PFSK-1 (cell line): Measurements from ENCODE around the gene CACNA1S.

Source experiments
- FOXP2 ChIP-seq: optimal IDR thresholded peaks from 2 replicates; pipeline ENCODE3; 2011; ENCODE audit warnings: borderline replicate concordance, control low read depth, inconsistent platforms; ENCODE audit not compliant: insufficient read depth; ENCODE audit errors: extremely low read length, extremely low read depth
- POLR2AphosphoS5 ChIP-seq: IDR thresholded peaks from 2 replicates; pipeline ENCODE4 v1.6.1; 2012; ENCODE audit warnings: low read depth, mild to moderate bottlenecking, control low read depth, low read length, moderate library complexity
- SIN3A ChIP-seq: IDR thresholded peaks from 2 replicates; pipeline ENCODE4 v1.6.1; 2012; ENCODE audit warnings: mild to moderate bottlenecking, low read length, moderate library complexity, borderline replicate concordance; ENCODE audit not compliant: insufficient read depth
- TAF1 ChIP-seq: IDR thresholded peaks from 2 replicates; pipeline ENCODE4 v1.6.1; 2012; ENCODE audit warnings: low read length, control low read depth, borderline replicate concordance; ENCODE audit not compliant: insufficient read depth
- TF ChIP-seq, protein P1 (sequence below), 2 experiments: IDR thresholded peaks; 2 replicates each; pipeline versions ENCODE4 v1.6.1 to v1.8.0; 2011 to 2012; ENCODE audit warnings: low read depth in 2 of 2, low read length in 2 of 2, control low read depth in 1 of 2, inconsistent platforms in 1 of 2, mild to moderate bottlenecking in 1 of 2, moderate library complexity in 1 of 2; ENCODE audit not compliant: insufficient read depth in 1 of 2

CACNA1S gene

DNA sequence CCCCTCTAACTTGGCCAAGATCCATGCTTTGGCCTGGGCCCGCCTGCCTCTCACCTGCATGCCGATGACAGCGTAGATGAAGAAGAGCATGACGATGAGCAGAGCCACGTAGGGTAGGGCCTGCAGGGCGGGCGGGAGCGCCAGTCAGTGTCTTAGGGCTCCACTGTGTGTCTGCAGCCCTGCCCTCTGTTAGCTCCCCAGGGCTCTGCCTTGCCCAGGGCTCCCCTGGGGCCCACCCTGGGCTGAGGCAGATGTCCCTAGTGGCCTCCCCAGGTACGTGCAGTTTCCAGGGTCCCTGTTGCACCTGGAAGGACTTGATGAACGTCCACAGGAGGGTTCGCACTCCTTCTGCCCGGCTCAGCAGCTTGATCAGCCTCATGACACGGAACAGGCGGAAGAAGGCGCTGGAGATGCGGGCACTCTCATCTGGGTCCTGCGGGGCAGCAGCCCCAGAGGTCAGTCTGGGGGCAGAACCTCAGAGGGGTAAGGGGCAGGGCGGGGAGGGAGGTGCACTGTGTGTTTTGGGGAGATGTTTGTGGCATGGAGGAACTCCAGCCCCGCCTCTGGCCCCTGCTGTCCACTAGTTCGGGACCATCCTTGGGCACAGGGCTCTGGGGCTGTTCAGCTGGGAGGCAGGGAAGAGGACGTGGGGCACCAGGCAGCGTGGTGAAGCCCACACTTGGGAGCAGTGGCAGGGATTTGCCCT is 58.9 kb downstream of the CACNA1S start:
- TF ChIP-seq, protein P1, sequence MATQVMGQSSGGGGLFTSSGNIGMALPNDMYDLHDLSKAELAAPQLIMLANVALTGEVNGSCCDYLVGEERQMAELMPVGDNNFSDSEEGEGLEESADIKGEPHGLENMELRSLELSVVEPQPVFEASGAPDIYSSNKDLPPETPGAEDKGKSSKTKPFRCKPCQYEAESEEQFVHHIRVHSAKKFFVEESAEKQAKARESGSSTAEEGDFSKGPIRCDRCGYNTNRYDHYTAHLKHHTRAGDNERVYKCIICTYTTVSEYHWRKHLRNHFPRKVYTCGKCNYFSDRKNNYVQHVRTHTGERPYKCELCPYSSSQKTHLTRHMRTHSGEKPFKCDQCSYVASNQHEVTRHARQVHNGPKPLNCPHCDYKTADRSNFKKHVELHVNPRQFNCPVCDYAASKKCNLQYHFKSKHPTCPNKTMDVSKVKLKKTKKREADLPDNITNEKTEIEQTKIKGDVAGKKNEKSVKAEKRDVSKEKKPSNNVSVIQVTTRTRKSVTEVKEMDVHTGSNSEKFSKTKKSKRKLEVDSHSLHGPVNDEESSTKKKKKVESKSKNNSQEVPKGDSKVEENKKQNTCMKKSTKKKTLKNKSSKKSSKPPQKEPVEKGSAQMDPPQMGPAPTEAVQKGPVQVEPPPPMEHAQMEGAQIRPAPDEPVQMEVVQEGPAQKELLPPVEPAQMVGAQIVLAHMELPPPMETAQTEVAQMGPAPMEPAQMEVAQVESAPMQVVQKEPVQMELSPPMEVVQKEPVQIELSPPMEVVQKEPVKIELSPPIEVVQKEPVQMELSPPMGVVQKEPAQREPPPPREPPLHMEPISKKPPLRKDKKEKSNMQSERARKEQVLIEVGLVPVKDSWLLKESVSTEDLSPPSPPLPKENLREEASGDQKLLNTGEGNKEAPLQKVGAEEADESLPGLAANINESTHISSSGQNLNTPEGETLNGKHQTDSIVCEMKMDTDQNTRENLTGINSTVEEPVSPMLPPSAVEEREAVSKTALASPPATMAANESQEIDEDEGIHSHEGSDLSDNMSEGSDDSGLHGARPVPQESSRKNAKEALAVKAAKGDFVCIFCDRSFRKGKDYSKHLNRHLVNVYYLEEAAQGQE (IDR thresholded peaks at IDR 0.05; ENCODE audit: insufficient read depth in 1 of 2, low read depth in 2 of 2, low read length in 2 of 2), result no peak

DNA sequence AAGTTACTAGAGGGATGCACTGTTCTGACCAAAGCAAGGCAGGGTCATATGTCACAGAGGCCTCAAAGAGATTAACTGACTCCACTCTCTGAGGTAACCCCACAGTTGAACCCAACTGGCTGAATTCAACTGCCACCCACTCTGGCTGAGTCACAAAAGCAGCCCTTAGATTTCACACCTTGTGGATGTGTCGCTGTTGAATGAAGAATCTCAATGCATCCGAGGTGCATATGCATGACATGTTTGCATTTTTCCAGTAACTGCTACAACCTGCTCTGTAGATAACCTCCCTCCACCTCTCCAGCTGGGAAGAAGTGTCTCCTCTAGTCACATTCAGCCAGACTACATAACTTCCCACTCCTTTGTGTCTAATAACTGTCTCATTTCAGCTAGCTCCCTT is 60.8 kb downstream of the CACNA1S start:
- TF ChIP-seq POLR2AphosphoS5 (no peak), FOXP2 (no peak), TAF1 (no peak), SIN3A (no peak)
- TF ChIP-seq, protein P1 (IDR thresholded peaks at IDR 0.05; ENCODE audit: insufficient read depth in 1 of 2, low read depth in 2 of 2, low read length in 2 of 2), result no peak

DNA sequence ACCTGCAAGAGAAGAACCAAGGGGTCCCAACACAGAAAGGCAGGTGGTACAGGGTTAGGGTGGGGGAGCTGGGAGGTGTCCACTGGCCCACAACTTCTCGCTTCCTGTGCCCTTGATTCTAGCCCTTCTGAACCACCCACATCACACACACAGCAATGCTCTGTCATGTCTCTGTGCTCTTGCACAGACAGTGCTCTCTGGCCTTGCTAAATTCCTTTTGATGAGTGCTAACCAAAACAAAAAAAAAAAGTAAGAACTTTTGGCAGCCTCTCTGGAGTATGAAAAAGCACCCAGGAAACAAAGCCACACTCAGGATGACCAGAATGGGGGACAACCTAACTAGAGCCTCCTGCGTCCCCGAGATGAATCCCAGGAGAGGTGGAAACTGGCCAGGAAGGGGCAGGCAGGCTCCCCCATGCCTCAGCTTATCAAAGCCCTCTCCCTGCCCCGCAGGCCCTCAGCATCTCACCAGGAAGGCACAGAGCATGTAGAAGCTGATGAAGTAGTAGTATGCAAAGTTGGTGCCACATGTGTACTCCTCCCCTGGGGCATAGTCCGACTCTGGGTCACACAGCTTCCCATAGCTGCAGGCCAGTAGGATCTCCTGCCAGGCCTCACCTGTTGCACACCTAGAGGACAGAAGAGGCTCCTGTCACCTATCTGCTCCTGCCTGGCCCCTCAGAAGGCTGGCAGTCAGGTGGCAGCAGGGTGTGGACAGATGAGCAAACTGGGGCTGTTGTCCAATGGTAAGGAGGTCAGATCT is 61.5 kb downstream of the CACNA1S start:
- TF ChIP-seq, protein P1 (IDR thresholded peaks at IDR 0.05; ENCODE audit: insufficient read depth in 1 of 2, low read depth in 2 of 2, low read length in 2 of 2), result no peak
- TF ChIP-seq FOXP2, result no peak
- no peak for TF ChIP-seq SIN3A
- TF ChIP-seq POLR2AphosphoS5, result no peak
- TF ChIP-seq TAF1, result no peak

DNA sequence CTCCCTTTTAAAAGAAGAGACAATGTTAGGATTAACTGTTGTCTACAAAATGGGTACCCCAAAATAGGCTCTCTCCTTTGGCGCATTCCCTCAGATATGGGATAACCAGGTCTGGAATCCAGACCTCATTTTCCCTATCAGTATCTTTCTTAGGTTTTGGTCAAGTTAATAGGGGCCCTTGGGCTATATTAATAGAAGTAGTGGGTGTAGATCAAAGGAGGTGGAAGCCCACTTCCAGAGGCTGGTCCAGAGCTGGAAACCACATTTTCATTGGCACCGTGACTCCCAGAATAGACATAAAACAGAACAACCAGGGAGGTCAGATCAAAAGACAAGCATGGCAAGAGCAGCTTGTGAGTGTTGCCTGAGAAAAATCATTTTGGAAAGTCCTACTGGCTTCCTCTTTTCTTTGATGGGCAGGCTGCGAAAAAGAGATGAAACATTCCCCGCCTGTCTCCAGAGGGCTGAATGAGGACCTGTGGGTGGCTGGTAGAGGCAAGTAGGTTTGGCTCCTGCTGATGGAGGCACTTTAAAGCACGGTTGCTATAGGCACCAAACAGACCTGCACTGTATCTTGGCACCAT is 62.9 kb downstream of the CACNA1S start:
- no peak for TF ChIP-seq FOXP2
- no peak for TF ChIP-seq POLR2AphosphoS5
- TF ChIP-seq TAF1, result no peak
- TF ChIP-seq SIN3A, result no peak
- TF ChIP-seq, protein P1 (IDR thresholded peaks at IDR 0.05; ENCODE audit: insufficient read depth in 1 of 2, low read depth in 2 of 2, low read length in 2 of 2), result no peak
